NCI-H526 treated with DMSO at 0.1 percent for 48 hours (cell line): ENCODE results near the gene CREBBP.
A peak's percentile ranks its signal among the peaks of the same experiment; 100 is the strongest.

Experiments
- DNase-seq: peaks from one replicate; lab custom pipeline; 2025; lab: John Stamatoyannopoulos, UW

CREBBP gene

GRCh38 chr16:3797904-3798811 lies 82.4 kb downstream of the CREBBP start:
- no peak for DNase-seq

GRCh38 chr16:3797473-3797872 lies 83.0 kb downstream of the CREBBP start:
- DNase-seq = no peak

GRCh38 chr16:3793161-3793576 lies 87.3 kb downstream of the CREBBP start:
- no peak for DNase-seq

- no peak for DNase-seq
These were observed 88.0 kb downstream of the CREBBP start for GRCh38 chr16:3792472-3793012.

GRCh38 chr16:3791701-3792100 lies 88.8 kb downstream of the CREBBP start:
- no peak for DNase-seq

- no peak for DNase-seq
These were observed 91.0 kb downstream of the CREBBP start for GRCh38 chr16:3789375-3790099.

GRCh38 chr16:3788711-3789374 lies 91.7 kb downstream of the CREBBP start:
- no peak for DNase-seq

GRCh38 chr16:3787924-3788661 lies 92.4 kb downstream of the CREBBP start:
- DNase-seq = no peak

GRCh38 chr16:3785413-3785812 lies 95.1 kb downstream of the CREBBP start:
- DNase-seq = no peak

GRCh38 chr16:3783516-3783915 lies 97.0 kb downstream of the CREBBP start:
- DNase-seq = no peak

GRCh38 chr16:3782566-3782965 lies 97.9 kb downstream of the CREBBP start:
- DNase-seq = no peak

GRCh38 chr16:3781421-3781820 lies 99.1 kb downstream of the CREBBP start:
- DNase-seq = no peak

GRCh38 chr16:3780570-3780969 lies 99.9 kb downstream of the CREBBP start:
- peak; percentile 13 for DNase-seq

- DNase-seq = no peak
These were observed 104.2 kb downstream of the CREBBP start for GRCh38 chr16:3776316-3776715.

GRCh38 chr16:3774819-3775218 lies 105.7 kb downstream of the CREBBP start:
- DNase-seq = no peak

- no peak for DNase-seq
These were observed 106.3 kb downstream of the CREBBP start for GRCh38 chr16:3774156-3774767.

GRCh38 chr16:3773663-3774062 lies 106.8 kb downstream of the CREBBP start:
- no peak for DNase-seq

- DNase-seq = no peak
These were observed 109.0 kb downstream of the CREBBP start for GRCh38 chr16:3771513-3771912.

- no peak for DNase-seq
These were observed 110.0 kb downstream of the CREBBP start for GRCh38 chr16:3770530-3770929.

GRCh38 chr16:3769942-3770341 lies 110.6 kb downstream of the CREBBP start:
- no peak for DNase-seq

- no peak for DNase-seq
These were observed 111.5 kb downstream of the CREBBP start for GRCh38 chr16:3769013-3769412.
